Kidney tubule cell (primary cell): ENCODE data around the gene PDK3.
A peak's percentile ranks its signal among the peaks of the same experiment; 100 is the strongest.

Source experiments
- DNase-seq: peaks from one replicate; pipeline ENCODE4 v3.0.0-alpha.2; 2018; ENCODE audit warnings: low spot score

The PDK3 gene

DNA sequence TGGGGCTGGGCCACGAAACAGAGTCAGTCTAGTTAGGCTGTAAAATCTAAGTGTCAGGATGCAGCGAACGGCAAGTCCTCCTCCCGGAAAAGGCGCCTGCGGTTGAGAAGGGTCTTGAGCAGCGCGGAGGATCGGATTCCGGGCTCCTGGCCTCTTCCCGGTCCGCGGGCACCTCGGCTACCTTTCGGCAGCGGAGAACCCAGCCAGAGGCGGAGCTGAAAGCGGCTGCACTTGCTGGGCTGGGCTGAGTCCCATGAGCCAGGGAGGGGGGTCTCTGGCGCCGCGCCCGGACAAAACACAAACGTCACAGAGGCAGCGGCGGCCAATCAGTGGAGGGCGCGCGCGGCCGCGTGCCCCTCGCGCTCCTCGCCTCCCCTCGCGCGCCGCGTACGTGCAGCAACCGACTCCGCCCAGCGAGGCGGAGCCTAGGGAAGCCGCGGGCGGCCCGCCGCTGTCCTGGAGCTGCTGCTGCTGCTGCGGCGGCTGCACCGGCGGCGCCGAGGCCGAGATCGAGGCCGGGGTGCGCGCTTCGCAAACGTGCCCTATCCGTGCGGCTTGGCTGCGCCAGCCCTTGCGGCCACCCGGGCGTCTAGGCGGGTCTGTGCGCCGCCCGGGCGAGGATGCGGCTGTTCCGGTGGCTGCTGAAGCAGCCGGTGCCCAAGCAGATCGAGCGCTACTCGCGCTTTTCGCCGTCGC lies at the start of gene PDK3:
TSS of gene PDK3 (plus strand) at position 451 of the 696 bp plus-strand sequence. CDS start at position 621, 170 bp downstream.
- peak; percentile 89 for DNase-seq

DNA sequence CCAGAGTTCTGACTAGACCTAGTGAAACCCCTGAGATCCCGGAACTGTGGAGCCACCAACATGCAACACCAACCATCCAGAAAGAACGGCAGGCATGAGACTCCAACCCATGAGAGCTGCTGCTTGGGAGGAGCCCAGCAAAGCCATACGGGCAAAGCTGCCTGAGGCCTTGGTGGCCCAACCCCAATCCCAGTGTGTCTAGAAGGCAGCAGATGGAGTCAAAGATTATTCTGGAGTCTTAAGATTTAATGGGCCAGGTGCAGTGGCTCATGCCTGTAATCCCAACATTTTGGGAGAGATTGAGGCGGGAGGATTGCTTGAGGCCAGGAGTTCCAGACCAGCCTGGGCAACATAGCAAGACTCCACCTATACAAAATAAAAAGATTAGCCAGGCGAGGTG lies 49.2 kb upstream of the PDK3 start:
- DNase-seq = no peak

DNA sequence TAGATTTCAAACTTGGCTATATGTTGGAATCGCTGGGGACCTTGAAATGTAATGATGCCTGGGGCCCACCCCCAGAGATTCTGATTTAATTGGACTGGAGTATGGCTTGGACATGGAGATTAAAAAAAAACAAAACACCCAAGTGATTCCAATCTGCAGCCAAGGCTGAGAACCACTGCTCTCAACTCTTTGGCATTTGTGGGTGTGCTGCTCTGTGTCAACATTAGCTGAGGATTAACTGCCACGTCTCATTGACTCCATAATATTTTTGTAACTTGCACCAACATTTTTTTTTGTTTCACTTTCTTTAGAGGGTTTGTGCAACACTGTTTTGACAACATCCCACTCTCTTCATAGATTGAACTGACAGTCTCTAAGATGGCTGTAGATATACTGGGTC lies 41.1 kb upstream of the PDK3 start:
- DNase-seq = peak; percentile 51

DNA sequence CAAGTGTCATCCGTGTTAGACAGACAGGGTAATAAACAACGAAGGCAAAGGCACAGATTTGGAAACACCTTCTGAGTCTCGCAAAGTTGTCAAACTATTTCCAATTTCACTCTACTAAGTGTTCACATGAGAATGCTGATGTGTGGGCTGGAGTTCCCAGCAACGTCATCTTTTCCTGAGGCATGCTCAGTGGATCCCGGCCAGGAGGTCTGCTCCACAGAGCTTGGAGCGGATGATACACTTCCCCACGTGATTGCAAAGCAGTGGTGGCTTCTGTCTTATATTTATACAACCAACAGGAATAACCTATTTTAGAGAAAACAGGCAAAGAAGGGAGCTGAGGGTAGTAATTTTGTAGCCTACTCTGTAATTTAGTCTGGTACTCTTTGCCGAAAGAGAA lies 40.1 kb upstream of the PDK3 start:
- DNase-seq = peak; percentile 9

DNA sequence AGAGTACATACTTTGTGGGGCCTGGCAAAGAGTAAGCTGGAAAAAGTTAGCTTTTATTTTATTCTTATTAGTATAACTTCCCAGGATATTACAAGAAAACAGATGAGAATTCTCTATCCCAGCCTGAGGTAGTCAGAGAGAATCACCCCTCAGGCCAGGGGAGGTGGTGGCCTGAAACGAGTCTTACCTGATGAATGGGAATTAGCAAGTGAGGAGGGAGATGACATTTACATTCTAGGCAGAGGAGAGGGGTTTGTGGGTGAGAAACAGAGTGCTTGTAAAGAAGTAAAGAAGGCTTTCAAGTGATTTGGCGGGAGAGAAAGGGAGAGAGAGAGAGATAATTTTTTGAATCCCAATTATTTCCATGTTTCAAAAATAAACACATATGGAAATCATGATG lies 39.3 kb upstream of the PDK3 start:
- no peak for DNase-seq

DNA sequence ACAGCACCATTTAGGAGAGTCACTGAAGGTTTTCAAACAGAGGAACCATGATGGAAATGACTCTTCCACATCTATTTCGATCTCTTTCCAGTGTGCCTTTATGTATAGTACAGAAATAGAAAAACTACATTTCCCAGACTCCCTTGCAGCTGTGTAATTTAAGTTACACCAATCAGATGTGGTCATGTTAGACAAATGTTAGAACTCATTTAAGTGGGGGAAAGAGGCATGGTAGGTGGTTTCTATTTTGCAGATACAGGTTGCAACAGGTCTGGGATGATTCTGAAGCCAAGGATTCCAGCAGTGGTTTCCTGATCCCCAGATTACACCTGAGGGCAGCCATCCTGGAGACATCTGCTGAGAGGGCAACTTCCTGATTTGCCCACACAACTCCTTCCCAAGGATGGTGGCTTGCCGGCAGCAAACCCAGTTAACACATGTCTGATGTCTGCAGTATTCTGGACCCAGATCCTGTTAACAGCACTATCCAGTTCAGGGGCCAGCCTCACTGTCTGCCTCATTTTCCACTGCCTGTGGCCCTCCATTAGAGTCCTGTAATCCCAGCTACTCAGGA lies 38.7 kb upstream of the PDK3 start:
- DNase-seq = peak; percentile 7

DNA sequence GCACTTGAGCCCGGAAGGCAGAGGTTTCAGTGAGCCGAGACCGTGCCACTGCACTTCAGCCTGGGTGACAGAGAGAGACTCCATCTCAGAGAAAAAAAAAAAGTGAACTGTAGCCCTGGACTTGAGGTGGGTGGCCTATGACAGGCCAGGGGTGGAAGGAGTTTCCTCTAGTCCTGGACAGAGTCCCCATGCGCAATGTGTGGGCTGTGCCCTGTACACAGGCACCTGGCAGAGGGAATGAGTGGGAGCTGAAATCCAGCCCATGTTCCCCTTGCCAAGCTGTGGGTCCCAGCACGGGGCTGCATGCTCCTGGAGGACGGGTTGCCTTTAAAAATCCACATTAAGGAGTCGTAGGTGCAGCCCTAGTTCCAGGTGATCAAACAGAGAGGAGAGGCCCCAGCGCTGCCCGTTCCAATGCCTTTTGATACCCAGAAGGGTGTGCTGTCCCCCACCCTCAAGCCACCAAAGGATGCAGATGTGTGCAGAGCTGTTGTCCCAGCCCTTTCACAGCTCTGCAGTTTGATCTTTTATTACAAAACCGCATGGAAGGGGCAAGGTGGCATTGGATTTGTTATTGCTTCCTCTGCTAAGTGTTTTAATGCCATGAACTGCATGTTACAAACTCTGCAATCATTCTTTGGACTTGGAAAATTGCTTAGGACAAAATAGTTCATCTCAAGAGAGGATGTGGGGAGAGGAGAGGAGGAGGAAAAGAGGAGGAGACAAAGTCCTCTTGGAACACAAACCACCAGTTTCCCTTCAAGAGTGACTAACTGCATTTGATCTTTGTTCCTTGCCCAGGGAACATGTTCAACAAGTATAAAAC lies 38.0 kb upstream of the PDK3 start:
- peak; percentile 2 for DNase-seq

DNA sequence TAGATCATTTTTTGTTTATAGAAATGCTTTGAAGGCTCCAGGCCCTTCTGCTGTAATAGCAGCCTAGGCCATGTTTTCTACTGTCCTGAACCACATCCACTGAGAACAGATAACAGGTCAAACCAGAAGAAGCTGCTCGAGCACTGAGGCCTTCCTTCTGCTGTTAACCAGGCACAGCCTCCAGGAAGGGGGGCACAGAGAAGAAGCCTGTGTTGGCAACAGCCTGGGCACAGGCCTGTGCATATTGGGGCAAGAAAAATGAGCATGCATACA lies 37.4 kb upstream of the PDK3 start:
- DNase-seq = no peak

DNA sequence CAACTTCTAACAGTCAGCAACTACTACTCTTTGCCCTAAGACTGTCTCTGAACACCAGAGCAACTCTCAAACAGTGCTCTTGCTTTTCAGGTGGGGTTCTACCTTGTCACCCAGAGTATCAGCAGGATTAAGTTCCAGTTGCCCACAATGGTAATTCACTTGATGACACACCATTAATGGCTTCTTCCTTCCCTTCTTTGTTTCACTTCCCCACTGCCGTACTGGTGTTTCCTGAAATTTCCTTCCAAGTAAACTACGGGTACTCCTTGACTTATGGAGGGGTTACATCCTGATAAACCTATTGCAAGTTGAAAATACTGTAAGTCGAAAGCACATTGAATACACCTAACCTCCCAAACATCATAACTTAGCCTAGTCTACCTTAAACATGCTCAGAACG lies 36.6 kb upstream of the PDK3 start:
- DNase-seq = no peak

DNA sequence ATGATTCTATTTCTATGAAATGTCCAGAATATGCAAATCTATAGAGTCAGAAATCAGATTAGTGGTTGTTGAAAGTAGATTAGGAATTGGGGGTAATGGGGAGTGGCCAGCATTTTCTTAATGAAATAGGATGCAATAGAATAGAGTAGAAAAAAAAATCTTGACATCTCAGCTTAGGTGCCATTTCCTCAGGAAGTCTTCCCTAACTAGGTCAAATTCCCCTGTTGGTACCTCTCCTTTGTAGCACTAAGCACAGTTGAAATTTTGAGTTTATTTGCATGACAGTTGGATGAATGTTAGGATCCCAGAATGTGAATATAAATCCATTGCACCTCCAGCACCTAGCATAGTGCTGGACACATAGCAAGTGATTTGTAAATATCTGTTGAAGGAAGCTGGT lies 30.0 kb upstream of the PDK3 start:
- no peak for DNase-seq

DNA sequence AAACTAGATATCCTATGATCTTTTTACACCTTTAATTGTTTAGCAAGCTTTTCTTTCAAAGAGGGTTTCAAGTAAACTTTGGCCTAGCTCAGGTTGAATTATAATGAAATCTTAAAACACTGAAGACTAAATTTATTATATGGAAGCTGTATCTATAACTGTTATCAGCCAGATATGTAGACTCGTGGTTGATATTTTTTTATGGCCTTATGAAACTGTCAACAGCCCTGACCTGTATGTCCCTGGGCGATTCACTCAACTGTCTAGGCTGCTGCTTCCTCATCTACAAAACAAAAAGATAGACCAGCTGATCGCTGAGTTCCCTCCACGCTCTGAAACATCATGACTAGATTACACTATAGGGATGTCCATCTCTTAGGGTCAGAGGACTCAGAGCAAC lies 21.2 kb upstream of the PDK3 start:
- no peak for DNase-seq

DNA sequence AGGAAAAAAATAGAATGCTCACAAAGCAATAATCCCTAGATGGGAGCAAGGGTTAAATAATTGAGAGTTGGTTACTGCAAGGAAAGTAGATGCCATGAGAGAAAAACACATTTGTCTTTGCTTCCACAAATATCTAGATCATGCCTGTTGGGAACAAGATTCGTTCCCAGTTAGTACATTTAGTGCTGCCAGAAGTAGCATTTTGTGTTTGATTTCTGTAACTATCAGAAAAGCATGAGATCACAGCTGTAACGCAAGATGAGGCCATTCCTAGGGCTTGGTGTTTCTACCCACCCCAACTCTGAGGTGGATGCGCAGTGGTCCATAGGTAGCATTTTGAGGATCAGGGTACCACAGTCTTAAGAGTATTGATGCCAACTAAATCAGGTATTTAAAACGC lies 20.4 kb upstream of the PDK3 start:
- DNase-seq = no peak

DNA sequence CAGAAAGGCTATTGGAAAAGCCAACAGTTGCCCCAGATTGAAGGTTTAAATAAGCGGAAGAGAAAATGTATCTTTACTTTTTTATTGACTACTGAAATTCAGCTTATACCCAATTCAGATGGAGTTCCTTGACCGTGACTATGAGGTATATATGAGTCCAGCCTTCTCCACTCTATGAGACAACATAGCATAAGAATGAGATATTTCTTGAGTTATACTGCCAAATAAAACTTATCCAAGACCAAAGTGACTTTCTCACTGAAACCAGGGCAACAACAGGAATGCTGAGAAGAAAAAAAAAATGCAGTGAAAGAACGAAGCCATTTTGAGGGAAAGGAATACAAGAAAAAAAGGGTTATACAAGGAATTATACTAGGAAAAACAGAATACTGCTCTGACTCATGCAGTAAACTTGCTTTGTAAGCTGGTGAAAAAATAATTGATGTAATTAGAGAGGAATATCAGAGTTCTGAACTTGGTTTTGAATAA lies 16.3 kb upstream of the PDK3 start:
- no peak for DNase-seq

DNA sequence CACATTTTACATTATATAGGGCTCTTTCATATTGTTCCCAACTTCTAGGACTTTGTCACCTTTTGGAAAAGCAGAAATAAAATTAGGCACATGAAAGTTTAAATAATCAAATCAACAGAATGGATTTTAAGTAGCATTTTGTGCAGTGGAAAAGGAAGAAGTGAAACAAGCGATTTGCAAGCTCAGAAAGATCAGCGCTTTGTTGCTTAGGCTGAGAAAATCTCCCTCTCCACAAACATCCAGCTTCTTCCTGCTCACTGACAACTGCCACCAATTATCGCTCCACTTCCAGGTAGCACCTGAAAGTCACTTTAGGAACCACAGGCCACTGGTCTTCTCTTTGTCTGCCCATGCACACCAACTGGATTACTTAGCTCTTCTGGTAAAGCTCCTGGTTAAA lies 2.0 kb upstream of the PDK3 start:
- DNase-seq = no peak

DNA sequence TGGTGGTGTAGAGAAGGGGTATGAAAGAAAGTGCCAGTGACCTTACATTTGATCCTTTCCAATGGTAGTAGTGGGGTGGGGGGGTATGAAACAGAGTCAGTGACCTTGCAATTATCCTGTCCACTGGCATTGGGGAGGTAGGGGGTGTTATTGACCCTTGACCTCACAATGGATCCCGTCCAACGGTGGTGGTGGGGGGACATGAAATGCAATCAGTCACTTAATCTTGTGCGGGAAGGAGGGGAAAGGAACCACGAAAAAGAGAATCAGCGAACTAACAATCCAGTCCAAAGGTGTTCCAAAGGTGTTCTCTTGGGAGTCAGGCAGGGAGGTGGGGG lies 619 bp upstream of the PDK3 start:
- DNase-seq = no peak

DNA sequence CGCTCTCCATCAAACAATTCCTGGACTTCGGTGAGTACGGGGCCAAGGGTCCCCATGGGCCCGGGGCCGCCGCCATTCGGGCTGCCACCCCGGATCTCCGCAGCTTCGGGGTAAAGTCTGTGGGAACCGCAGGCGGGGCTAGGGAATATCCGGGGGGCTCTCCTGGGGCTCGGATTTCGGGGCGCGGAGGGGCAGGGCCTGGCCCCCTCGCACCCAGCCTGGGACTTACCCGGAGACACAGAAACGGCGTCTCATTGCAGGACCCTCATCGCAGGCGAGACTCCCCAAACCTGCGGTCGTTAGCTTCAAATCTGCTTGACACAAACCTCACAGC lies 413 bp downstream of the PDK3 start:
- no peak for DNase-seq

DNA sequence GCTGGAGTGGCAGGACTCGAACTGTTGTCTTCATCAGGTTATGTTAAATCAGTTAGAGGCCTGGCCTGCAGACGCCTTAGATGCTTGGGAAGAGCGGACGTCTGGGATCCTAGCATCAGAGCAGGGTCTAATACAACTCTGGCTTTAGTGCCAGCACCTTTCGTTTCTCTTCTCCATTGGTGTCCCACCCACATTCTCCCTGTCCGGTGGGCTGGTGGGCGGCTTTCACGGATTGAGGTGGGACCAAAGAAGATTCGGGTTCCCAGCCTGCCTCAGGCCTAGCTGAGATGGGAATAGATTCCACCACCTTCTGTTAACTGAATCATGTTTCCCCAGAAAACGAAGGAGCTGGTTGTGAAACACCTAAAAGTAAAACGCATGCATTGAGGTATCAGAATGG lies 939 bp downstream of the PDK3 start:
- no peak for DNase-seq

DNA sequence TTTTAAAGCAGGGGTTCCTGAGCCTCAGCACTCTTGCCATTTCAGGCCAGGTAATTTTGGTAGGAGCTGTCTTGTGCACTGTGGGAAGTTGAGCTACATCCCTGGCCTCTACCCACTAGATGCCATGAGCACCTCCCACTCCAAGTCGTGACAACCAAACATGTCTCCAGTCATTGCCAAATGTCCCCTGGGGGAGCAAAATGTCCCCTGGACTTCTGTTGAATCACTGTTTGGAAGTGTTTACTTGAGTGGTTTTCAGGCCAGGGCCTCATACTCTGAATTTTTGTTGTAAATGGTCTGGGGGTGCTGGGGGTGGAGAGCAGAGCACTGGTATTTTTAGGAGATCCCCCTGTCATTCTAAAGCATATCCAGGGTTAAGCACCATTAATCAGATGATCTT lies 3.2 kb downstream of the PDK3 start:
- no peak for DNase-seq

DNA sequence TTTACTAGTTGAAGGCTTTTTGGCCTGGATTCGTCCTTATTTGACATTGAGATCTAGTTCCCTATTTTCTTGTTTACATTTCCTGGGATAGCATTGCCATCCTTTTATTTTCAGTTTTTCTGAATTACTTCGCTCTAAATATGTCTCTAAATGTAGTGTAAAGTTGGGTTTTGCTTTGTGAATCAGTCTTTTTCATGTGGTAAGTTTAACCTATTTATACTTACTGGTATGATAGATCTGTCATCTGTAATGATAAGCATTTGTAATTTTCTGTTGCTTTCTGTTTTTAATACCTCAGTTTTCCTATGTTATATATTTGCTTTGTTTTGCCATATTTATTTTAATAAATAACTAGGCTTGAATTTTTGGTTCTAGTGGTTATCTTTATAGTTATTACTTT lies 6.7 kb downstream of the PDK3 start:
- DNase-seq = no peak

DNA sequence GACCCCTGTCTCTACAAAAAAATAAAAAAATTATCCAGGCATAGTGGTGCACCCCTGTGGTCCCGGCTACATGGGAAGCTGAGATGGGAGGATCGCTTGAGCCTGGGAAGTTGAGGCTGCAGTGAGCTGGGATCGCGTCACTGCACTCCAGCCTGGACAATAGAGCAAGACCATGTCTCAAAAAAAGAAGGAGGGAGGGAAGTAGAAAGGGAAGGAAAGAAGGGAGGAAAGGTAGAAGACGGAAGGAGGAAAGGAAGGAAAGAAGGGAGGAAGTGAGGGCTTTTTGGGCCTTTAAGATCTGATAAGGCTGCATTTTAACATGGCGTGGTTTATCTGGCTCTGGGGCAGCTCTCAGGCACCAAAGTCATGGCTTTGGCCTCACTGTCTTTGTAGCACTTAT lies 10.4 kb downstream of the PDK3 start:
- no peak for DNase-seq

DNA sequence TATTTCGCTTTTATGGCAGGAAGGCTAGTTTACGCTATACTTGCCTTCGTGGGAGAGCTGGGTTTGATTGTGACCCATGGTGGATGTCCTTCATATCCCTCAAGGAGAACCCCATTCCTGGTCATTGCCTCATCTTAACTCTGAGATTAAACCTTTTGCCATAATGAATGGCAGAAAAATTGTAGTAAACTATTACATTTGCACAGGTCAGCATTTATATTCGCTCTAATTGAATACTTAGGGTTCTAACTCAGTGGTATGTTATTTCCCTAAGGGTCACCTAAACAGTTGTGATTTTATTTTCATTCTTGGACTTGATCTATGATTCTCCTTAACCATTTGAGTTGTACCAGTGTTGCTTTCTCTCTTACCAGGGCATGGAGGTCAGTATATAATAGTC lies 13.4 kb downstream of the PDK3 start:
- no peak for DNase-seq

DNA sequence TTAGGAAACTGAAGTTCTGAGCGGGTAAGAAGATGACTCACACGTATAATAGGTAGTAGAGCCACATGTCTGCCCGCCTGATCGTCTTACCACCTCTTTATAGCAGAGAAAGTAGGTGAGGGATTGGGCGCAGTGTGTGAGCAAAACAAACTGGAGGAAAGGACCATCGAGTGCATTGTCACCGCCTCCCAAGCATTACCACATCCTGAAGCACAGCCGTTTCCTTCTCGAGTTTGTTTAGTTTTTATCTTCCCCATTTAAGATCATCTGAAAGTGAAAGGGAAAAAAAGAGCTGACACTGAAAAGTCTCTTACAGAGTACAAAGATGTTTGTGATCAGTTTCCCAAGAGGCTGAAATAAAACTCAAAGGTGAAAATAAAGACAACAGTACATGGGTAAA lies 14.8 kb downstream of the PDK3 start:
- peak; percentile 33 for DNase-seq

DNA sequence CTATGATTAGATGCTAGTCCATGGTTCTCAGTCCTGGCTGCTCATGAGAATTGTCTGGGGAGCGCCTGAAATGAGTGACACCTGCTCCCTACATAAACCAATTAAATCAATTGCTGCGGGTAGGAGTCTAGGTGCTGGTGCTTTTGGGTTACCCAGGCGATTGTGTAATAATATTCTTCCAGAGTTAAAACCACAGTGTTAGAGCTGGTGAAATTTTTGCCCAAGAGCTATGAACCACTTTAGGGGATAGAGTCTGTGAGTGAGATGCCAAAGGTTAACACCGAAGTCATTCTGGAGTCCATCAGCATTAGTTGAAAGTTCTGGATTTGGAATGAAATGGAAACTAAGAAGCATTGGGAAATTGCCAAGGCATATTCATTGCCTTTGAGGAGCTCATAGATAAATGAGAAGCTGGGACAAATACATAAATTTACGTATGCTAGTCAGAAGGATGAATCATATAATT lies 15.3 kb downstream of the PDK3 start:
- no peak for DNase-seq
